T-helper 2 cell treated with Interferon-gamma antibody and Interleukin-4, amounts not matched to agents 100 ng/mL and 5 ng/mL, for 36 hours (primary cell): ENCODE data around the gene ATP5ME. TPM values are rescaled to one million over a fixed set of nuclear protein-coding genes. Genes with fewer than 3 reads are reported as not detected.
"Not testable (repeated sequence)": the region's sequence is repeated elsewhere in the genome, so short reads cannot be mapped to it uniquely, and the experiment has no call there.

Experiments used
- intact Hi-C: fragments of 100-400 bp; cut with micrococcal nuclease; formaldehyde crosslinking; loops from one replicate; pipeline ENCODE4 v1.15.1; 2023
- total RNA-seq: library from RNA; stranded (reverse); gene quantifications from 2 replicates; pipeline ENCODE4 v1.2.3, GENCODE V29; 2022

ATP5ME gene
- total RNA-seq, 1 donor from 2014 or later, result 203 TPM

GRCh38 chr4:705278-706082 lies 31.4 kb upstream of the ATP5ME start, which contains the start of gene PCGF3:
TSS of gene PCGF3 (plus strand) at chr4:705832. CDS start at chr4:733681, 27,849 bp downstream.
- intact Hi-C loops, result loop anchor here (1.0 to 5.0 kb wide), 5 partner anchors 24 to 368 kb away; partner anchors contain the start of genes ATP5ME, GAK, MYL5 and TMEM175

- intact Hi-C loops, result loop anchor here (1.0 to 5.0 kb wide), 5 partner anchors 24 to 368 kb away; partner anchors contain the start of genes ATP5ME, GAK, MYL5 and TMEM175
Measured at GRCh38 chr4:704971-705277, 30.8 kb upstream of the ATP5ME start.

GRCh38 chr4:704198-704891 lies 30.3 kb upstream of the ATP5ME start:
- intact Hi-C loops, result loop anchor here (2.0 kb wide), 2 partner anchors 30 to 76 kb away; partner anchors contain the start of genes ATP5ME and MYL5

- intact Hi-C loops, result loop anchor here (2.0 kb wide), 2 partner anchors 29 to 77 kb away; partner anchors contain the start of genes ATP5ME and MYL5
Measured at GRCh38 chr4:703336-704197, 29.5 kb upstream of the ATP5ME start.

GRCh38 chr4:702618-703048 lies 28.6 kb upstream of the ATP5ME start:
- intact Hi-C loops, result no loop called here

GRCh38 chr4:700587-701264 lies 26.6 kb upstream of the ATP5ME start:
- intact Hi-C loops, result no loop called here

- intact Hi-C loops, result no loop called here
Measured at GRCh38 chr4:699816-700580, 25.9 kb upstream of the ATP5ME start.

- intact Hi-C loops, result not testable (repeated sequence)
Measured at GRCh38 chr4:694341-694940, 20.4 kb upstream of the ATP5ME start.

GRCh38 chr4:692771-693554 lies 18.9 kb upstream of the ATP5ME start:
- intact Hi-C loops, result no loop called here

- intact Hi-C loops, result no loop called here
Measured at GRCh38 chr4:689723-690122, 15.6 kb upstream of the ATP5ME start.

- intact Hi-C loops, result no loop called here
Measured at GRCh38 chr4:688854-689681, 15.0 kb upstream of the ATP5ME start, which contains the start of gene SLC49A3. TSS of gene SLC49A3 (minus strand) at chr4:689151. CDS start at chr4:689127, 24 bp downstream.

- intact Hi-C loops, result no loop called here
Measured at GRCh38 chr4:687971-688853, 14.1 kb upstream of the ATP5ME start.

GRCh38 chr4:687048-687970 lies 13.2 kb upstream of the ATP5ME start:
- intact Hi-C loops, result no loop called here

- intact Hi-C loops, result no loop called here
Measured at GRCh38 chr4:686413-687040, 12.5 kb upstream of the ATP5ME start.
